HG03457 (cell line): ENCODE results near the gene SYDE1.

ENCODE experiments used
- ATAC-seq: cut with Tn5 transposase; IDR thresholded peaks from one replicate; pipeline ENCODE4 v1.9.1; 2021; ENCODE audit warnings: moderate number of reproducible peaks; ENCODE audit not compliant: unreplicated experiment

The SYDE1 gene

GRCh38 chr19:15125232-15126067 lies 18.2 kb downstream of the SYDE1 start:
- peak; percentile 66 for ATAC-seq

DNA sequence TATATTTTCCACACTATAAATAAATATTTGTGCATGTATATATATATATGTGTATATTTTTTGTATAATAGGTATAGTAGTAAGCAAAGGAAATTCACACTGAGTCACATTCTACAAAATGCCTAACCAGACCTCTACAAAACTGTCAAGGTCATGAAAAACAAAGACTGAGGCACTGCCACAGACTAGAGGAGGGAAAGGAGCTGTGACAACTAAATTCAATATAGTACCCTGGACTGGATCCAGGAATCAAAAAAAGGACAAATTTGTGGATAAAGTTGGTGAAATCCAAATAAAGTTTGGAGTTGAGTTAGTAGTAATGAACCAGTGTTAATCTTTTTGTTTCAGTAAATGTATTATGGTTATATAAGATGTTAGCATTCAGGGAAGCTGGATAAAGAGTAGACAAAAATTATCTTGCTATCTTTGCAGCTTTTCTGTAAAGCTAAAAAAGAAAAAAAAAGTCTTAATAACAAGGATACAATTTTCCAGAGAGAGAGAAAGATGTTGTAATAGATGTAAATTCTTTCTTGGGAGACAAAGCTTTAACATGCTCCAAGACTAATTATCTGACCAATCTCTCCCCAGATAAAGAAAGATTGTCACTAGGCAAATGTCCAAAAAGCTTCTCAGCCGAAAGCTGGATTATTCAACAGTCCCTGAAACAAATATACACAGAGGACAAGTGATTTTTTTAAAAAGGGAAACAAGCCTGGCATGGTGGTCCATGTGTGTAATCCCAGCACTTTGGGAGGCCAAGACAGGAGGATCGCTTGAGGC lies 19.1 kb downstream of the SYDE1 start:
- ATAC-seq = no peak

- ATAC-seq = no peak
These were observed 21.1 kb downstream of the SYDE1 start for GRCh38 chr19:15128162-15128770.

DNA sequence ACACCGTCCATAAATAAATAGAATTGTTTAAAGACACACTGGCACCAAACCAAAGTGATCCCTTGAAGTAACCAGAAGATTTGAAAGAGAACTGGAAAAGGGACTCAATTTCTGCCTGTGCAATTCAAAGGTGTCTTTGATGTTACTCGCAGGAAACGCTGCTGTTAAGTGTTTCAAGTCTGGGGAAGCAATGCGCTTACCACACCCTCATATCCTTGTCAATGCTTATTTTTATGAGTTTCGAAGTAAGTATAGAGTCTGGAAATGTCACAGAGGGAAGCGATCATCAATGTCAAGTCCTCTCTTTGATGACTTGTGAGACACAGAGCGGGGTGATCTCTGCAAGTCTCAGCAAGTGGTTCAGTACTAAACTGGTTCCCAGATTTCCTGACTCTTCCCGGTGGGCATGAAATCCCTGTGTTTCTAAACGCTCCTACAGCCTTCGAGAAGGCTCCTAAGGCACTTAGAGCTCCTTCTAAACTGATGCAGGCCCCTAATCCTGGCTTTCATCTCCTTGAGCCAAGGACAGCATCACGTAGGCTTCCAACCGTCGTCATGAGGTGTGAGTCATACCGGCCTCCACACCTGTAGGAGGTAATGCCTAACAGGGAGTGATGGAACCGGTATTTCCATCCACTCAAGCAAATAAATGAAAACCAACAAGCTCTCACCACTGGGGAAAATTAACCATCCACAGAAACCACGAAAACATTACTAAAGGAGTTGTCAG lies 22.8 kb downstream of the SYDE1 start:
- no peak for ATAC-seq

GRCh38 chr19:15136234-15136954 lies 29.2 kb downstream of the SYDE1 start:
- ATAC-seq = no peak

DNA sequence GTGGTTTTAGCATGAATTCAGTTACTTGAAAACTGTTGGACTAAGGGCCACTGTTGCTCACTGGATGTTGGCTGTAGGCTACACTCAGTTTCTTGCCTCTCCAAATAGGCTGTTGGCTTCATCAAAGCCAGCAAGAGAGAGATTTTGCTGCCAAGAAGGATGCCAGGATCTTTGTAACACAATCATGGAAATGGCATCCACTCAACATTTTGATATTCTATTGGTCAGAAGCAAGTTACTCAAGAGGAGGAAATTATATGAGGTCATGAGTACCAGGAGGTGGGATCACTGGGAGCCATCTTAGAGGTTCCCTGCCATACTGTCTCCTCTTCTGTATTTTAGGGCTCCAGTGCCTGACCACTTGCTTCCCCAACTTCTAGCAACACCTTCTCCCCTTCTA lies 30.6 kb downstream of the SYDE1 start:
- no peak for ATAC-seq

DNA sequence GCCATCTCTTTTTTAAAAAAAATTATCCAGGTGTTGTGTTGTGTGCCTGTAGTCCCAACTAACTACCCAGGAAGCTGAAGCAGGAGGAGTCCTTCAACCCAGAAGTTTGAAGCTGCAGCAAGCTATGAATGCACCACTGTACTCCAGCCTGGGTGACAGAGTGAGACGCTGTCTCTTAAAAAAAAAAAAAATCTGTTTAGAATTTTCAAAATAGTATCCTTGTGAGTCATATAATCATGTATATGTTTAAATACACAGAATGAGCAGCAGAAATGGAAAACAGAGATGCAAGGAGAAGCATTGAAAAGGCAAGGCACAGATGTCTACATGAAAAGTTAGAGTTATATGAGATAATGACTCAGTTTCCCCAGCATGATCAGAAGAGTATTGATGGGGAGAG lies 31.2 kb downstream of the SYDE1 start:
- no peak for ATAC-seq

DNA sequence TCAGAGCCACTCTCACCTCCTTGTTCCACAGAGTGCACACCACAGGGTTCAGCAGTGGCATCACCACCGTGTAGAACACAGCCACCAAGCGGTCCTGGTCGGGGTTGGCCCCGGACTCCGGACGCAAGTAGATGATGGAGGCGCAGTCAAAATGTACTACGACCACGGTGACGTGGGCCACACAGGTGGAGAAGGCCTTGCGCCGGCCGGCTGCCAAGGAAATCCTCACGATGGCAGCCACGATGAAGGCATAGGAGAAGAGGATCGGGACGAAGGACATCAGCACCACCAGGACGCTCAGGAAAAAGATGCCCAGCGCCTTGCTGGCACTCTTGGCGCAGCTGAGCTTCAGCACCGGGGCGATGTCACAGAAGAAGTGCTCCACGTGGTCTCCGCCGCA lies 33.9 kb downstream of the SYDE1 start:
- no peak for ATAC-seq

DNA sequence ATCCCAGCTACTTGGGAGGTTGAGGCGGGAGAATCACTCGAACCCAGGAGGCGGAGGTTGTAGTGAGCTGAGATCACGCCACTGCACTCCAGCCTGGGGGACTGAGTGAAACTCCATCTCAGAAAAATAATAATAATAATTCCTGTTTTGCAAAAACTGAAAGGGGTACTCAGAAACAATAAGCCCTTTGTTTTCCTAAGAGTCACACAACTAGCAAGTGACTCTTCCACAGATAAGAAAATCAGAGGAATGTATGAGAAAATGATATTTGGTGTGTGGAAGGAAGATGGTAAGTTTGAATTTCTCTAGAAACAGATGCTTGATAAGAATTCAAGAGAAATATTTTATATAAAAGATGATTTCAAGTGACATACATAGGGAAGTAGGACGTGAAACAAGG lies 35.1 kb downstream of the SYDE1 start:
- ATAC-seq = no peak

- ATAC-seq = no peak
These were observed 36.9 kb downstream of the SYDE1 start for GRCh38 chr19:15144046-15144646.

DNA sequence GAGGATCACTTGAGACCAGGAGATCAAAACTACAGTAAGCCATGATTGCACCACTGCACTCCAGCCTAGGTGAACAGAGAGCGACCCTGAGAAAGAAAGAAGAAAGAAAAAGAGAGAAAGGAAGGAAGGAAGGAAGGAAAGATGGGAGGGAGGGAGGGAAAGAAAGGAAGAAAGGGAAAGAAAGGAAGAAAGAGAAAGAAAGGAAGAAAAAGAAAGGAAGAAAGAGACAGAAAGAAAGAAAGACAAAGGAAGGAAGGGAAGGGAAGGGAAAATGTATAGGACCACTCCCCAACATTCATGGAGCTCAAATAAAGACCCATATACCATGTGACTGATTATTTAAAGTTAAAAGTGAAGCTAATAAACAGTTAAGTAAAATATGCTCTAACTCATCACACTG lies 39.9 kb downstream of the SYDE1 start:
- ATAC-seq = no peak

DNA sequence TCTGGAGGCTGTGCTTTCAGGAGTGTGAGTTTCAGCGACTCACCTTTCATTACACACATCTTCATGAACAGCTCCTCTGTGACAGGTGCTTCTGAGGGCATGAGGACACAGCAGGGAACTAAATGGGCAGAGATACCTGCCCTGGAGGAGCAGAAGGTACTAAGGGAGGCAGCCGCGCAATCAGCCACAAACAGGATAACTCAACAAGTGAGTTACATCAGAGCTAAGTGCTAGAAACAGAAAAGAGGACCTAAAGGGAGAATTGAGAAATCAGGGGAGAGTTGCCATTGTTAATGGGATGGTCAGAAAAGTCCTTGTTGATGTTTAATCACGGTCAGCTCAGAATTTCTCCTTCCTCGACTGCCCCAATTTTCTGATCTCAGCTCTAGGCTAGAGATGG lies 42.5 kb downstream of the SYDE1 start:
- ATAC-seq = no peak

GRCh38 chr19:15154002-15154612 lies 46.9 kb downstream of the SYDE1 start:
- no peak for ATAC-seq

DNA sequence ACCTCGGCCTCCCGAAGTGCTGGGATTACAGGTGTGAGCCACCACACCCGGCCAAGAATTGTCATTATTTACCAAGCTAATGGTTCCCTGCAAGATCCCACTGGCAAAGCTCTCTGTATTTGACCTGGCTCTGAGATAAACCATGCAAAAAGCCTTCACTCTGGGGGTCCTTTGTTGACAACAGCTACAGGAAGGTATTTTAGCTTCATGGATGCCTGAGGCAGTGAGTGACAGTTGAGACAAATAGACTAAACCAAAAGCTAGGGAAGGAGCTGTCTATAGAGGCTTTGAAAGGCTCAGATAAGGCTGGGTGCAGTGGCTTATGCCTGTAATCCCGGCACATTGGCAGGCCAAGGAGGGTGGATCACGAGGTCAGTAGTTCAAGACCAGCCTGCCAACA lies 48.1 kb downstream of the SYDE1 start:
- no peak for ATAC-seq

DNA sequence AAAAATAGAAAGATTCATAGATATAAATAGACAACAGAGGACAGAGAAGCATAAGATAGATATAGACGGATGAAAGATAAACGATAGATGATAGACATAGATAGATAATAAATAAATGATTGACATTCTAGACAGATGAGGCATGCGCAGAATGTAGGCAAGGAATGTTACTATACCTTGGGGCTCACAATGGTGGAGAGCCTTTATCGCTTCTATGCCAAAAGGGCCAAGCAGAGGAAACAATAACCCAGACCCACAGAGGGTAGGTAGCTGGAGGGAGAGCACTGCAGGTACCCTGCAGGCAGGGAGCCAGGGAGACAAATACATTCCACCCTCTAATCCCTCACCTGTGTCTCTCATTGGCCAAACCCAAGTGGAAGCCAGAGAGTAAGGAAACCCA lies 49.2 kb downstream of the SYDE1 start:
- ATAC-seq = no peak

GRCh38 chr19:15159251-15159650 lies 52.0 kb downstream of the SYDE1 start:
- no peak for ATAC-seq

DNA sequence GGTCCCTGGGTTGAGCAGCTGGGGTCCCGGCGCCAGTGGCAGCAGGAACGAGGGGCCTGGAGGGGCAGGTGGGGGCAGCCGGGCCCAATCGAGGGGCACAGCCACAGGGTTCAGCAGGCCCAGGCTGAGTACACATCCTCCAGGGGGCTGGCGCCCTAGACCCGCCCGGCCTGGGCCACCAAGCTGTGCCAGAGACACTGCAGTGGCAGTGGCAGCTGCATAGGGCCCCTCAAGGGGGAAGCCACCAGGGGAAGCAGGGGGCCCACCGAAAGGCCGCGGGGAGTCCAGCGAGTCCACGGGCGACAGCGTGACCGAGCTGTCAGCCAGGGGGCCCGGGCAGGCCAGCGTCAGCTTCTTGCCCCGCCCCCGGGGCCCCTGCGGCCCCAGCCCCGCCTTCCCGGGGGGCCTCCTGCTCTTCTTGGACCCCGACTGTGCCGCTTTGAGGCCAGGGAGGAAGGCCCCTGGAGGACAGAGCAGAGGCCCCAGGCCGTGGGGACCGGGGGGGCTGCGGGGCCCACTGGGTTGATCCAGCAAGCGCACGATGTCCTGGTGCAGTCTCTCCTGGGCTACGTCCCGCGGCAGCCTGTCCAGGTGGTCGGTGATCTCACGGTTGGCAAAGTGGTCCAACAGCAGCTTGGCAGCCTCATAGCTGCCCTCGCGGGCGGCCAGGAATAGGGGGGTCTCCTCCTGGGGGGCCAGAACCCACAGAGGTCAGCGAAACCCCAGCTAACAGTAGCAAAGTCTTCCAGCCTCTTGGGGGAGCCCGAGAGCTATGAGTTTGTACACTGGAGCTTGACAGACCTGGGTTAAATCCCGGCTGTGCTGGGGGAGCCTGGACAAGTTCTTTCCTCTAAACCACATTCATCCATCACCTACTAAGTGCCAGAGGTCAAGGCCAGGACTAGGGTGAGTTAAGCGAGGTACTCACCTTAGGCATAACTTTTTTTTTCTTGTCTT lies 54.1 kb downstream of the SYDE1 start:
- no peak for ATAC-seq
